Activated CD4-positive, alpha-beta memory T cell treated with anti-CD3 and anti-CD28 coated beads for 36 hours (primary cell): ENCODE data around the gene HBD. TPM values are rescaled to one million over a fixed set of nuclear protein-coding genes. Genes with fewer than 3 reads are reported as not detected.
"Not testable (repeated sequence)": the region's sequence is repeated elsewhere in the genome, so short reads cannot be mapped to it uniquely, and the experiment has no call there.

Experiments
- CTCF ChIA-PET: fragments of 350-600 bp; sonication (Branson Sonifier 250); formaldehyde crosslinking; loops from one replicate; lab custom pipeline; 2021; ENCODE audit warnings: antibody characterized with exemption, inconsistent platforms; lab: Charles Lee
- POLR2A ChIA-PET: fragments of 350-600 bp; sonication (Branson Sonifier 250); formaldehyde crosslinking; loops from one replicate; lab custom pipeline; 2021; ENCODE audit warnings: antibody characterized with exemption; lab: Charles Lee
- DNase-seq: peaks from one replicate; pipeline ENCODE4 v3.0.0-alpha.2; 2020
- H3K27ac Mint-ChIP-seq: one replicate; pipeline ENCODE4 v1.8.0; 2021; ENCODE audit warnings: mixed read lengths
- H3K27me3 Mint-ChIP-seq: one replicate; pipeline ENCODE4 v1.8.0; 2021; ENCODE audit warnings: mixed read lengths
- H3K36me3 Mint-ChIP-seq: one replicate; pipeline ENCODE4 v1.8.0; 2021; ENCODE audit warnings: mixed read lengths
- H3K4me1 Mint-ChIP-seq: one replicate; pipeline ENCODE4 v1.8.0; 2021; ENCODE audit warnings: low read depth, mixed read lengths
- H3K4me3 Mint-ChIP-seq: one replicate; pipeline ENCODE4 v1.8.0; 2021; ENCODE audit warnings: mild to moderate bottlenecking, mixed read lengths
- H3K9me3 Mint-ChIP-seq: one replicate; pipeline ENCODE4 v1.8.0; 2021; ENCODE audit warnings: mixed read lengths
- intact Hi-C: fragments of 100-400 bp; cut with micrococcal nuclease; formaldehyde crosslinking; loops from one replicate; pipeline ENCODE4 v1.15.1; 2023
- total RNA-seq, 2 experiments: library from RNA; stranded (reverse); gene quantifications; one replicate each; pipeline ENCODE4 v1.2.3, GENCODE V29; 2021

The HBD gene
- total RNA-seq, 2 experiments from 2014 or later: not detected

DNA sequence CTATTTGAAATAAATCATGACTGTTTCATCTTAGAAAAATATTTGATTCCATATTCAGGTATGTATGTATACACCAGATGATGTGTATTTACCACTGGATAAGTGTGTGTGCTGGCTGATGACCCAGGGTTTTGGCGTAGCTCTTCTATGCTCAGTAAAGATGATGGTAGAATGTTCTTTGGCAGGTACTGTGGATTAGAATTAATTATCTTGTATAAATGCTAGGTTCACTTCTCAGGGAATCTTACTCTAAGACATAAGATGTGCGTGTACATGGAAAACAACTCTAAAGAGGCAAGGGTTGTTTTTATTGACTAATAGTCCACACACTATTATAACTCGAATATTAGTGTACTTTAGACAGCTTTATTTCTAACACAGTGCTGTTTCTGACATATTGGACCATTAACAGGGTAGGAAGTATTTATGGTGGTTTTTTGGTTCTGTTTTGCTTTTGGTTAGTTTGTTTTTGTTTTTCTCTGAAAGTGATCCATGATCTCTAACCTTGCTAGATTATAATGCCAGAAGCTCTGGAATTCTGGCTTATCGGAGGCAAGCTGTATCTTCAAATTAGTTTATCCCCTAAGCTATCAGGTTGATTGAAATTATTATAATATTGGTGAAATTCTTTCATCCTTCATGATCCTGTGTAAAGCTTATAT is 16.4 kb upstream of the HBD start:
- ChIA-PET POLR2A (no interaction called here), CTCF (no interaction called here)
- Mint-ChIP-seq H3K27ac (no peak overlapping the region), H3K27me3 (peaks cover 2% of the 10 kb centered on the region), H3K9me3 (no peaks in the 10 kb centered on the region), H3K36me3 (no peaks in the 10 kb centered on the region), H3K4me1 (no peaks in the 10 kb centered on the region), H3K4me3 (no peak overlapping the region)
- no peak for DNase-seq
- intact Hi-C loops: no loop called here

DNA sequence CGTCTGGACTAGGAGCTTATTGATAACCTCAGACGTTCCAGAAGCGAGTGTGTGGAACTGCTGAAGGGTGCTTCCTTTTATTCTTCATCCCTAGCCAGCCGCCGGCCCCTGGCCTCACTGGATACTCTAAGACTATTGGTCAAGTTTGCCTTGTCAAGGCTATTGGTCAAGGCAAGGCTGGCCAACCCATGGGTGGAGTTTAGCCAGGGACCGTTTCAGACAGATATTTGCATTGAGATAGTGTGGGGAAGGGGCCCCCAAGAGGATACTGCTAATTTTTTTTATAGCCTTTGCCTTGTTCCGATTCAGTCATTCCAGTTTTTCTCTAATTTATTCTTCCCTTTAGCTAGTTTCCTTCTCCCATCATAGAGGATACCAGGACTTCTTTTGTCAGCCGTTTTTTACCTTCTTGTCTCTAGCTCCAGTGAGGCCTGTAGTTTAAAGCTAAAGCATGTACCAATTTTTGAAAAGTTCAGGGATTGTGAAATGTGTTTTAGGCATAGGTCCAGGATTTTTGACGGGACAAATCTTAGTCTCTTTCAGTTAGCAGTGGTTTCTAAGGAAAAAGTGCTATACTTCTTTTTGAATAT is 15.6 kb upstream of the HBD start, which contains the start of gene HBG1:
TSS of gene HBG1 (minus strand) at position 51 of the 590 bp plus-strand sequence. CDS start 53 bp downstream, outside the sequence.
- POLR2A ChIA-PET: not testable (repeated sequence)

DNA sequence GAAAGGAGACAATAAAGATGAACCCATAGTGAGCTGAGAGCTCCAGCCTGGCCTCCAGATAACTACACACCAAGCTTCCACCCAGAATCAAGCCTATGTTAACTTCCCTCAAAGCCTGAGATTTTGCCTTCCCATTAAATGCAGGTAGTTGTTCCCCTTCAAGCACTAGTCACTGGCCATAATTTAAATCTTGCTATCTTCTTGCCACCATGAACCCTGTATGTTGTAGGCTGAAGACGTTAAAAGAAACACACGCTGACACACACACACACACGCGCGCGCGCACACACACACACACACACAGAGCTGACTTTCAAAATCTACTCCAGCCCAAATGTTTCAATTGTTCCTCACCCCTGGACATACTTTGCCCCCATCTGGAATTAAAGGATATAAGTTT is 14.2 kb upstream of the HBD start:
- H3K27me3 Mint-ChIP-seq, POLR2A ChIA-PET, CTCF ChIA-PET, H3K4me3 Mint-ChIP-seq, H3K9me3 Mint-ChIP-seq, intact Hi-C loops, H3K27ac Mint-ChIP-seq, DNase-seq, H3K4me1 Mint-ChIP-seq, H3K36me3 Mint-ChIP-seq: not testable (repeated sequence)

More for the DNA sequence above, 15.6 kb upstream of the HBD start, which contains the start of gene HBG1:
- intact Hi-C loops, H3K36me3 Mint-ChIP-seq, H3K27me3 Mint-ChIP-seq, H3K27ac Mint-ChIP-seq, CTCF ChIA-PET, H3K4me3 Mint-ChIP-seq, H3K4me1 Mint-ChIP-seq, H3K9me3 Mint-ChIP-seq, DNase-seq: not testable (repeated sequence)

DNA sequence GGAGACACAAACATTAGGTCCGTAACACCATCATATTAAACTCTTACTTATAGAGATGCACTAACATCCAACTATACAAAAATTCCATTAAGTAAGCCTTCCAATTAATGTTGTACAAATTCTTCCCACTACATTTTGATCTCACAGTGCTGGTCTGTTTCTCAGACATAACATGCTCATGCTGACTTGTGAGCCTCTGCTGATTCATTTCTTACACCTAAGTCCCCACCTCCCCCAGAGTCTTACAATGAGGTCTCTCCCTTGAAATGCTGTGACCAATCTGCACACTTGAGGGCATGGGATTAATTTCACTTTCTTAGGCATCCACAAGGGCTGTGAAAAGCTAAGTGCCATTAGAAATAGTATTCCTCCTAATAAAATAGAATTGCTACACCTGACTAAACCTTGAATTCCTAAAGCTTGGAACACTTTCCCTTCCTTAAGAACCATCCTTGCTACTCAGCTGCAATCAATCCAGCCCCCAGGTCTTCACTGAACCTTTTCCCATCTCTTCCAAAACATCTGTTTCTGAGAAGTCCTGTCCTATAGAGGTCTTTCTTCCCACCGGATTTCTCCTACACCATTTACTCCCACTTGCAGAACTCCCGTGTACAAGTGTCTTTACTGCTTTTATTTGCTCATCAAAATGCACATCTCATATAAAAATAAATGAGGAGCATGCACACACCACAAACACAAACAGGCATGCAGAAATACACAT is 13.3 kb upstream of the HBD start:
- Mint-ChIP-seq H3K27ac (no peak overlapping the region), H3K27me3 (peaks cover 2% of the 10 kb centered on the region), H3K9me3 (no peaks in the 10 kb centered on the region), H3K4me3 (no peak overlapping the region), H3K36me3 (no peaks in the 10 kb centered on the region), H3K4me1 (no peaks in the 10 kb centered on the region)
- CTCF ChIA-PET: no interaction called here
- intact Hi-C loops: no loop called here
- POLR2A ChIA-PET: no interaction called here
- no peak for DNase-seq

DNA sequence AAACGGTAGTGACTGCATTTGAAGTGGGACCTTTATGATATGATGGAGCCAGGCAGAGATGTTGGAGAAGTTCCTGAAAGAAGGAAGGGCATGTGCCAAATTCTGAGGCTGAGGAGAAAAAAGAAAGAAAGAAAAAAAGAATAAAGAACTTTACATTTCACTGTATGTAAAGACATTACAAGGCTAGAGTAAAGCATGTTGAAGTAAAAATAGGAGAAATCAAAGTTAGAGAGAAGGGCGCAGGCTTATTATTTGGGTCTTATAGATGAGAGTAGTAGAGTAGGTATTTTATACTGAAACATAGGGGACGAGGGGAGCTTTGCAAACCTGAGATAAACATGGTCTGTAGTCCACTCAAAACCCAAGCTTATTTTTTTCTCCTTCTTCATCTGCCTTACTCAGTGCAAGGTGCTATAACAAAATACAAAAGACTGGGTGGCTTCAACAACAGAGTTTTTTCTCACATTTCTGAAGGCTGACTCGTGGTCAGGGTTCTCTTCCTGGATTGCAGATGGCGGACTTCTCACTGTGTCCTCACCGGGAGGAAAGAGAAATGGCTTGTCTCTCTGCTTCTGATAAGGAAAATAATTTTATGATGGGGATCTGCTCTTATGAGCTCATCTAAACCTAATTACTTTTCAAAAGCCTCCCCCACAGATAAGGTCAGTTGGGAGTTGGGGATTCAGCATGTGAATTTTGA is 12.6 kb upstream of the HBD start:
- ChIA-PET POLR2A (no interaction called here), CTCF (no interaction called here)
- Mint-ChIP-seq H3K9me3 (no peaks in the 10 kb centered on the region), H3K4me1 (no peaks in the 10 kb centered on the region), H3K36me3 (no peaks in the 10 kb centered on the region), H3K4me3 (no peak overlapping the region), H3K27ac (no peak overlapping the region), H3K27me3 (peaks cover 2% of the 10 kb centered on the region)
- intact Hi-C loops: no loop called here
- DNase-seq: no peak

DNA sequence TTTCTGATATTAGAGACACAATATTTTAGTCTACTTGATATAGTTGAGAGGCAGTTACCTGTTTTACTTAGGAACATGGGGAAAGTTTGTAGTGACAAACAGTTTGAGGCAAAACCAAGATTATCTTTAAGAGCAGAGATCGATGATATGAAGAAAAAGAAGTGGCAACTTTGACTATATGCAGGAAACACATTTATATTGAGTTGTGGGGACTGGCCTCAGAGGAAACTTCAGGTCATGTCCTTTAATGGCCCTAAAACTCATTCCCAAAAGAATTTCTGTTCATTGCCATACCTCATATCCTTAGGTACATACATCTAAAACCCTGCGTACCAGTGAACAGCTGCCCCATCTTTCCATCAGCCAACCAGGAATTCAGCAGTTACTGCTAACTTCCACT is 10.9 kb upstream of the HBD start:
- POLR2A ChIA-PET: no interaction called here
- H3K4me3 Mint-ChIP-seq: no peak overlapping the region
- no peak for DNase-seq
- no peaks in the 10 kb centered on the region for H3K9me3 Mint-ChIP-seq
- H3K27me3 Mint-ChIP-seq: no peaks in the 10 kb centered on the region
- no peaks in the 10 kb centered on the region for H3K36me3 Mint-ChIP-seq
- no peak overlapping the region for H3K27ac Mint-ChIP-seq
- CTCF ChIA-PET: no interaction called here
- no peaks in the 10 kb centered on the region for H3K4me1 Mint-ChIP-seq
- intact Hi-C loops: no loop called here

DNA sequence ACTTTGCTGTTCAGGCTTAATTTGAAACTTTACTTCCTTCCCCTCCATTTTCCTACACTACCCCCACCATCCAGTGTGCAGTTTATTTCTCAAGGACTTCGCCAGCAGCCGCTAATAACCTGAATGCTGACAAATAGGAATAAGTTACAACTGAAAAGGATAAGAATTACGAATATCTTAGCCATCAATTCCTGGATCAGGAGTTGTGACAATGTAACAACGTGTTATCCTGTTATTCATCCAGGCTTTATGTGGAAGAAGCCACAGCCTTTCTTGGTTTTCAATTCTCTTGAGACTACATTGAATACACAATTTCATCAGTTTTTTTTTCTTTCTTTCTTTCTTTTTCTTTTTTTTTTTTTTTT is 9.5 kb upstream of the HBD start:
- ChIA-PET CTCF (no interaction called here), POLR2A (no interaction called here)
- intact Hi-C loops: no loop called here
- Mint-ChIP-seq H3K9me3 (no peaks in the 10 kb centered on the region), H3K4me1 (no peaks in the 10 kb centered on the region), H3K36me3 (no peaks in the 10 kb centered on the region), H3K27ac (no peak overlapping the region), H3K27me3 (no peaks in the 10 kb centered on the region), H3K4me3 (no peak overlapping the region)
- DNase-seq: no peak

DNA sequence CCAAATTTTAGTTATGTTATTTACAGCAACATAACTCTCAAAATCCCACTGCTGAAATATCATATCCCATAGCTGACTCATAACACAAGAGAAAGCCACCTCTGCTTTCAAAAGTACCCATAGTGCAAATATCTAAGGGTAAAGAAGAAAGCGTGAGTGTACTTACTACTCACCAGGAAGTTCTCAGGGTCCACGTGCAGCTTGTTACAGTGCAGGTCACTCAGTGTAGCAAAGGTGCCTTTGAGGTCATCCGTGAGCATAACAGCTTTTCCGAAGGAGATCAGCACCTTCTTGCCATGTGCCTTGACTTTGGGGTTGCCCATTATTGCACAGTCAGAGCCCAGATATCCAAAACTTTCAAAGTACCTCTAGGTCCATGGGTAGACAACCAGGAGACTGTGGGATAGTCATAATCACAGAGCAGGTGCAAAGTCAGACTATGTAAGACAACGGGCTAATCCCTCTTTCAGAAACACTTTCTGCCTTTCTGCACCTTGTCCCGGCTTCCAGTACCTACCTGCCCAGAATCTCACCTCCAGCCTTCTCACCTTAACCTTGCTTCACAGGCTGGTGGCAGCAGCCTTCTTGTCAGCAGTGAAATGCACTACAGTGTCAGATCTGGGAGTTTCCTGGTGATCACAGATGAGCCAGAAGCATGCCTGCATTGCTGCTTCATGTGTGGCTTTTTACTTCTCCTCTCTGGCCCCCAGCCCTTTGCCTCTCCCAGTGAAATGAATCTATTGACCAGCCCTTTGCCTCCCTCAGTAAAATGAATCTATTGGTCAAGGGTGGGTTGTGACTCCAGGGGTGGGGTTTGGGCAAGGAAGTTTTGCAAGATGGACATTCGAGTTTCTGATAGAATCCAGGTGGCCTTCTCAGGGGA is 8.9 kb upstream of the HBD start:
- no peaks in the 10 kb centered on the region for H3K9me3 Mint-ChIP-seq
- no peak overlapping the region for H3K4me3 Mint-ChIP-seq
- ChIA-PET POLR2A (no interaction called here), CTCF (no interaction called here)
- no peak overlapping the region for H3K27ac Mint-ChIP-seq
- intact Hi-C loops: no loop called here
- H3K4me1 Mint-ChIP-seq: no peaks in the 10 kb centered on the region
- DNase-seq: no peak
- no peaks in the 10 kb centered on the region for H3K36me3 Mint-ChIP-seq
- H3K27me3 Mint-ChIP-seq: no peaks in the 10 kb centered on the region

DNA sequence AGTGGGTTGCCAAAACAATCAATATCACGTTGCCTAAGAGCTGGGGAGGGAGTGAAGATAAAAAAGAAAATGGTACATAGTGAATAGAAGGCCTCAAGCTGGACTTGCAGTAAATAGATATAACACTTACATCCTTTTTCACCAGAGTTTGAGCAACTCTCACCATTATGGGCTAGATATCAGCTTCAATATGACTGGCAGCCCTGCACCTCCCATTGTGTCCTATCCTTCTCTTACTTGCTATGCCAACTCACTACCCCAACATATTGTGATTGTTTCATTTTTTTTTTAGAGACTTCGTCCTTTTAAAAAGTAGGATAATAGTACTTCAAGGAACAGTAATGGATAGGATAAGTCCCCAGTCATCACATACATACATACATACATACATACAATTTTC is 7.9 kb upstream of the HBD start:
- H3K27ac Mint-ChIP-seq: no peak overlapping the region
- no peaks in the 10 kb centered on the region for H3K4me1 Mint-ChIP-seq
- POLR2A ChIA-PET: no interaction called here
- intact Hi-C loops: no loop called here
- no peaks in the 10 kb centered on the region for H3K27me3 Mint-ChIP-seq
- no peaks in the 10 kb centered on the region for H3K36me3 Mint-ChIP-seq
- CTCF ChIA-PET: no interaction called here
- no peak overlapping the region for H3K4me3 Mint-ChIP-seq
- no peaks in the 10 kb centered on the region for H3K9me3 Mint-ChIP-seq
- no peak for DNase-seq

DNA sequence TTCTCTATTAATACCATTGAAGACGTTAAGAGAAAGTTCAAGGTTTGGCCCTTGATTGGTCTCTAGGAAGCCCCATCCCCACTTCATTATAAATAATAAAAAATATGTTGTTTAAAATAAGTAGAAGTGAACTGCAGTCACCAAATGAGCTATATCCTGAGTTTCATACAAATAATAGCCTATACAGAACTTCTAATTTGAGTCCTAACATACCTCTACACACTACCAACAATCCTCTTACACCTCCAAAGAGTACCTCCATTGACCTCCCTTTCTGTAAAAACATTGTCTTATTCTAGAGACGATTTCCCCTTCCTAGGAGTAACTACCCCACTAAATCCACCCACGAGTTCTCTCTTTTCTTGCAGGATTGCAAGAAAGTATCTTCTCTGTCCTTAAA is 7.2 kb upstream of the HBD start:
- Mint-ChIP-seq H3K27me3 (no peaks in the 10 kb centered on the region), H3K9me3 (no peaks in the 10 kb centered on the region), H3K4me3 (no peak overlapping the region), H3K36me3 (no peaks in the 10 kb centered on the region), H3K27ac (no peak overlapping the region), H3K4me1 (no peaks in the 10 kb centered on the region)
- ChIA-PET CTCF (no interaction called here), POLR2A (no interaction called here)
- DNase-seq: no peak
- intact Hi-C loops: no loop called here

DNA sequence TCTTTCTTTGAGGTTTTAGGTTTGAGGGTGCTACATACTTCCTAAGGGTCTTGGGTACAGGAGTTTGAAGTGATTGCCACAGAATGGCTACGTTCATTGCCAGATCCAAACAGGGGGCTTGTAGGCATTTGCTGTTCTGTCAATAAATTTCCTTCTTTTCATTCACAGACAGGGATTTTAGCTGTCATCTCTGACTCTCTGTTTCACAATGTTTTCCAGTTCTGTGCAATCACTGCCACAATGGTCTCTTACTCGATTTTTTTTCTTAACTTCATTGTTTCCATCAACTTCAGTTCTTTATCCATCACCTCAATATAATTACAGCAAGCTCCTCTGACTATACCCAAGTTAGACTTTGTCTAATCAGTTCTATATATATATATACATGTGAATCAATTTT is 6.2 kb upstream of the HBD start:
- H3K27ac Mint-ChIP-seq: no peak overlapping the region
- no peaks in the 10 kb centered on the region for H3K36me3 Mint-ChIP-seq
- no peaks in the 10 kb centered on the region for H3K9me3 Mint-ChIP-seq
- no peaks in the 10 kb centered on the region for H3K27me3 Mint-ChIP-seq
- intact Hi-C loops: no loop called here
- CTCF ChIA-PET: no interaction called here
- POLR2A ChIA-PET: no interaction called here
- H3K4me3 Mint-ChIP-seq: no peak overlapping the region
- no peaks in the 10 kb centered on the region for H3K4me1 Mint-ChIP-seq
- no peak for DNase-seq

DNA sequence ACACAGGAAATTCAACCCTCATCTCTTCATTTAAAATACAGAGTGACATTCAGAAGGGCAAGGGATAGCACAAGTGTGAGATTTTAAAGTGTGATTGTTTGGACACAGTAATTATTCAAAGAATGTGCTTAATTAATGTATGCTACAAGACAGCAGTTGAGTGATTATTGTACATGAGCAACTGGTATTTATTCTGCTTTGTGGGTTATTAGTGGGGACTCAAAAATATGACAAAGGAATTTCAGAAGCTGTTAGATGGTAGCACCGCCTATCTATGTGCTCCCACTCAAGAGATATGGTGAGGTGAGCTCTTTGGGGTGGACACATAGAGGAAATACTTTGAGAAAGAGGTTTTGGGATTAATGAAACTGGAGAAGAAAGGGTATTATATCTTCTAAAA is 5.8 kb upstream of the HBD start:
- POLR2A ChIA-PET: no interaction called here
- no peaks in the 10 kb centered on the region for H3K27me3 Mint-ChIP-seq
- no peak for DNase-seq

More for the DNA sequence above, 5.8 kb upstream of the HBD start:
- Mint-ChIP-seq H3K4me1 (no peaks in the 10 kb centered on the region), H3K9me3 (no peaks in the 10 kb centered on the region), H3K27ac (no peak overlapping the region), H3K36me3 (no peaks in the 10 kb centered on the region), H3K4me3 (no peak overlapping the region)
- intact Hi-C loops: no loop called here
- CTCF ChIA-PET: no interaction called here
